Osteocyte (in vitro differentiated cells): Measurements from ENCODE around the gene FZR1. TPM values are rescaled to one million over a fixed set of nuclear protein-coding genes. Genes with fewer than 3 reads are reported as not detected.
A peak's percentile ranks its signal among the peaks of the same experiment; 100 is the strongest.
"Not testable (repeated sequence)": the region's sequence is repeated elsewhere in the genome, so short reads cannot be mapped to it uniquely, and the experiment has no call there.

Experiments used
- DNase-seq: peaks from one replicate; pipeline ENCODE4 v3.0.0; 2021; ENCODE audit warnings: mixed read lengths; ENCODE audit not compliant: unreplicated experiment; ENCODE audit errors: extremely low spot score
- H3K27ac Mint-ChIP-seq: one replicate; pipeline ENCODE4 v1.8.0; 2021; ENCODE audit warnings: mild to moderate bottlenecking, mixed read lengths; ENCODE audit not compliant: unreplicated experiment
- H3K27me3 Mint-ChIP-seq: one replicate; pipeline ENCODE4 v1.8.0; 2021; ENCODE audit warnings: mixed read lengths; ENCODE audit not compliant: unreplicated experiment
- H3K36me3 Mint-ChIP-seq: one replicate; pipeline ENCODE4 v1.8.0; 2021; ENCODE audit warnings: mixed read lengths; ENCODE audit not compliant: unreplicated experiment
- H3K4me1 Mint-ChIP-seq: one replicate; pipeline ENCODE4 v1.8.0; 2021; ENCODE audit warnings: mixed read lengths; ENCODE audit not compliant: unreplicated experiment
- H3K4me3 Mint-ChIP-seq: one replicate; pipeline ENCODE4 v1.8.0; 2021; ENCODE audit warnings: mild to moderate bottlenecking, moderate library complexity, mixed read lengths; ENCODE audit not compliant: unreplicated experiment
- H3K9me3 Mint-ChIP-seq: one replicate; pipeline ENCODE4 v1.8.0; 2021; ENCODE audit warnings: mixed read lengths; ENCODE audit not compliant: unreplicated experiment
- CTCF ChIP-seq: fragments of 200-600 bp; sonication (generic); IDR thresholded peaks from 2 replicates; pipeline ENCODE4 v1.5.0; 2021; ENCODE audit warnings: antibody characterized with exemption, mild to moderate bottlenecking, moderate library complexity
- total RNA-seq: library from RNA; stranded (reverse); gene quantifications from 2 replicates; pipeline ENCODE4 v1.2.1, GENCODE V29; 2021

FZR1 gene
- total RNA-seq, 1 donor from 2014 or later: 45.3 TPM

DNA sequence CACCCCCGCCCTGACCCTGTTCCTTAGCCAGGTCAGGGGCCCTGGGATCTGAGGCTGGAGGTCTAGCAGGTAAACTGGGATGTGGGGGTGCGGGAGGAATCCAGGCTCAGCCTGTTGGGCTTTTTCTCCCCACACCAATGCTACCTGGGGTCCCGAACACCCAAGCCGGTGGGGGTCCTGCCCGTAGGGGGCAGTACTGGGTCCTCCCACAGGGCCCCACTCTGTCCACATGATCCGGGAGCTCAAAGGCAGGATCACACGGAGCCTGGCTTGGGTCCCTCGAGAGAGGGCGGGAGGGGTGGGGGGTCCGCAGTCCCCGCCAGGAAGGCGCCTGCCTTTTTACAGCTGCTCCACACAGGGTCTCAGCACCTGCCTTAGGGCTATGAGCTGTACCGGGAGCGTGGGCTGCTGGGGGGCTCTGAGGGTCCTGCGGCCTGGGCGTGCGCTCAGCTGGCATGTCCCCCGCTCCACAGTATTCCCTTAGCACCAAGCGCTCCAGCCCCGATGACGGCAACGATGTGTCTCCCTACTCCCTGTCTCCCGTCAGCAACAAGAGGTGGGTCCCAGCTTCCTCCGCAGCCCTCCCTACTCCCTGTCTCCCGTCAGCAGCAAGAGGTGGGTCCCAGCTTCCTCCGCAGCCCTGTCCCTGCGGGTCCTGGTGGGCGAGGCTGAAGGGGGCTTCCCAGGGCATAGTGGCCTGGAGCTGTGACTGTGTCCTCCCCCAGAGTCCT lies 20.6 kb downstream of the FZR1 start:
- peaks cover 15% of the 10 kb centered on the region for H3K36me3 Mint-ChIP-seq
- DNase-seq: no peak
- H3K9me3 Mint-ChIP-seq: no peaks in the 10 kb centered on the region
- H3K27ac Mint-ChIP-seq: no peak overlapping the region
- no peak overlapping the region for H3K4me3 Mint-ChIP-seq
- H3K4me1 Mint-ChIP-seq: no peaks in the 10 kb centered on the region
- TF ChIP-seq CTCF: peak; percentile 26
- H3K27me3 Mint-ChIP-seq: no peaks in the 10 kb centered on the region

DNA sequence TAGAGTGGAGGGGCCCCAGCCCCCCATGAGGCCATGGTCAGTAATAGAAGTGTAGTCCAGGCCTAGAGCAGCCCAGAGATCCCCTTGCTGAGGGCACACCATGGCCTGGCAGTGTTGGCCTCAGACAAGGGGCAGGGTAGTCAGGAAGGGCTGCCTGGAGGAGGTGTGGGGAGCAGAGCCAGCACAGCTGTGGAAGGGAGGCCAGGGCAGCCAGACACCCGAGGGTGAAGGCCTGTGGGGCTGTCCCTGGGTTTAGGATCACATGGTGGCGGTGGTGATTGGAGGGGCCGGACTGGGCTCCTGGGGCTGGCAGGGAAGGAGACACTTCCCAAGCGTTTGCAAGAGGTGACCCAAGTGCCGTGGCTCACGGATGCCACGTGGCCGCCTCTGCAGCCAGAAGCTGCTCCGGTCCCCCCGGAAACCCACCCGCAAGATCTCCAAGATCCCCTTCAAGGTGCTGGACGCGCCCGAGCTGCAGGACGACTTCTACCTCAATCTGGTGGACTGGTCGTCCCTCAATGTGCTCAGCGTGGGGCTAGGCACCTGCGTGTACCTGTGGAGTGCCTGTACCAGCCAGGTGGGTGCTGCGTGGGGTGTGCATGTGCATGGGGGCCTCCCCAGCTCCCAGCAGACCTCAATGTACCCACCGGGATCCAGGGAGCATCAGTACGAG lies 21.3 kb downstream of the FZR1 start:
- no peaks in the 10 kb centered on the region for H3K27me3 Mint-ChIP-seq
- TF ChIP-seq CTCF: no peak
- no peak for DNase-seq
- peaks cover 14% of the 10 kb centered on the region for H3K36me3 Mint-ChIP-seq
- no peak overlapping the region for H3K27ac Mint-ChIP-seq
- no peaks in the 10 kb centered on the region for H3K9me3 Mint-ChIP-seq
- H3K4me3 Mint-ChIP-seq: no peak overlapping the region
- H3K4me1 Mint-ChIP-seq: no peaks in the 10 kb centered on the region

DNA sequence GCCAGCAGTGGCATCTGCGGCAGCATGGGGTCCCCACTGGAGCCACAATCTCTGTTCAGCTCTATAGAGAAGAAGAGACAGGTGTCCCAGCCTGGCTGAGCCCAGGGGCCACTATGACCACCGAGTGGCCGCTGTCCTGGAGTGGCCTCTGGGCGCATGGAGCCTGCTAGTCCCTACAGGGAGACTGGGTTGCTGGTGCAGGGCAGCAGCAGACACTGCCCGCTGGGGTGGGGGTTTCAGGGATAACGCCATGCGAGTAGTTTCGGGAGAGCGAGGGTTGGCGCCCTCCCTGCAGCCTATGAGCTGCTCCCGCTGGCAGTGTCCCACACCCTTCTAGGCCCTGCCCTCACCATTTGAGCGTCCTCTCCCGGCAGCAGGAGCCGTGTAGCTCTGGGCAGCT lies 22.0 kb downstream of the FZR1 start:
- no peak overlapping the region for H3K4me3 Mint-ChIP-seq

GRCh38 chr19:3528539-3529211 lies 22.6 kb downstream of the FZR1 start:
- no peak for DNase-seq
- Mint-ChIP-seq H3K4me3 (no peak overlapping the region), H3K27me3 (no peaks in the 10 kb centered on the region), H3K9me3 (no peaks in the 10 kb centered on the region), H3K27ac (no peak overlapping the region), H3K4me1 (no peaks in the 10 kb centered on the region), H3K36me3 (peaks cover 20% of the 10 kb centered on the region)
- TF ChIP-seq CTCF: no peak

More for the DNA sequence above, 22.0 kb downstream of the FZR1 start:
- no peak for TF ChIP-seq CTCF
- no peaks in the 10 kb centered on the region for H3K27me3 Mint-ChIP-seq
- H3K9me3 Mint-ChIP-seq: no peaks in the 10 kb centered on the region
- no peak for DNase-seq
- H3K27ac Mint-ChIP-seq: no peak overlapping the region
- H3K36me3 Mint-ChIP-seq: peaks cover 16% of the 10 kb centered on the region
- no peaks in the 10 kb centered on the region for H3K4me1 Mint-ChIP-seq

- H3K36me3 Mint-ChIP-seq: peaks cover 15% of the 10 kb centered on the region
- H3K4me3 Mint-ChIP-seq, DNase-seq, H3K9me3 Mint-ChIP-seq, H3K4me1 Mint-ChIP-seq, H3K27me3 Mint-ChIP-seq, H3K27ac Mint-ChIP-seq: not testable (repeated sequence)
Measured at GRCh38 chr19:3529299-3529698, 23.2 kb downstream of the FZR1 start.
